ENCODE data around the gene DNAI1. TPM values are rescaled to one million over a fixed set of nuclear protein-coding genes. Genes with fewer than 3 reads are reported as not detected.

DNAI1 gene
- total RNA-seq, 2 donors from 2014 or later = not detected

DNA sequence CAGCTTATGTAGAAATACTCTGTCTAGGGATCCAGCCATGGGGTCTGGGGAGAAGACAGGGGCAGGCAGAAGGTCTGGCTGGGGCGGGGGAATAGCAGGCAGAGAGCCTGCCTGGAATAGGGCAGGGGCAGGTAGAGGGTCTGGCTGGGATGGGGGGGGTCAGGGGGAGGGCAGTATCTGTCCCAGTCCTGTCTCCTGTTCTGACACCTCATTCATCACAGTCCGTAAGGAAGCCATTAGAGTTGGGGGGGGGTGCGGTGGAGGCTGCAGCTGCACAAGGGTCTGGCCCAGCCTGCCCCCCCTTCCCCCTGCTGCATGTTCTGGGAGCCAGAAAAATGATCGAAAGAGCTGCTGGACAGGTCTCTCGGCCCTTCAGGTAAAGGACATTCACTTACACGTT lies 98.3 kb downstream of the DNAI1 start:
- Histone ChIP-seq H3K9me3 (no peaks in the 10 kb centered on the region), H3K27me3 (replicated peaks; ENCODE audit: insufficient read depth) (no peaks in the 10 kb centered on the region), H3K36me3 (no peaks in the 10 kb centered on the region), H3K4me3 (no peak overlapping the region), H3K4me1 (ENCODE audit: control insufficient read depth in 1 of 2, low read depth in 2 of 2) (peaks cover 0 to 18% of the 10 kb centered on the region in 2 donors), H3K27ac (no peak overlapping the region)
- DNase-seq (ENCODE audit: low spot score) (no peak), ATAC-seq (ENCODE audit: insufficient number of reproducible peaks, low FRiP score, low read depth) (no peak)
- TF ChIP-seq, protein P1, sequence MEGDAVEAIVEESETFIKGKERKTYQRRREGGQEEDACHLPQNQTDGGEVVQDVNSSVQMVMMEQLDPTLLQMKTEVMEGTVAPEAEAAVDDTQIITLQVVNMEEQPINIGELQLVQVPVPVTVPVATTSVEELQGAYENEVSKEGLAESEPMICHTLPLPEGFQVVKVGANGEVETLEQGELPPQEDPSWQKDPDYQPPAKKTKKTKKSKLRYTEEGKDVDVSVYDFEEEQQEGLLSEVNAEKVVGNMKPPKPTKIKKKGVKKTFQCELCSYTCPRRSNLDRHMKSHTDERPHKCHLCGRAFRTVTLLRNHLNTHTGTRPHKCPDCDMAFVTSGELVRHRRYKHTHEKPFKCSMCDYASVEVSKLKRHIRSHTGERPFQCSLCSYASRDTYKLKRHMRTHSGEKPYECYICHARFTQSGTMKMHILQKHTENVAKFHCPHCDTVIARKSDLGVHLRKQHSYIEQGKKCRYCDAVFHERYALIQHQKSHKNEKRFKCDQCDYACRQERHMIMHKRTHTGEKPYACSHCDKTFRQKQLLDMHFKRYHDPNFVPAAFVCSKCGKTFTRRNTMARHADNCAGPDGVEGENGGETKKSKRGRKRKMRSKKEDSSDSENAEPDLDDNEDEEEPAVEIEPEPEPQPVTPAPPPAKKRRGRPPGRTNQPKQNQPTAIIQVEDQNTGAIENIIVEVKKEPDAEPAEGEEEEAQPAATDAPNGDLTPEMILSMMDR (IDR thresholded peaks at IDR 0.05) = no peak

DNA sequence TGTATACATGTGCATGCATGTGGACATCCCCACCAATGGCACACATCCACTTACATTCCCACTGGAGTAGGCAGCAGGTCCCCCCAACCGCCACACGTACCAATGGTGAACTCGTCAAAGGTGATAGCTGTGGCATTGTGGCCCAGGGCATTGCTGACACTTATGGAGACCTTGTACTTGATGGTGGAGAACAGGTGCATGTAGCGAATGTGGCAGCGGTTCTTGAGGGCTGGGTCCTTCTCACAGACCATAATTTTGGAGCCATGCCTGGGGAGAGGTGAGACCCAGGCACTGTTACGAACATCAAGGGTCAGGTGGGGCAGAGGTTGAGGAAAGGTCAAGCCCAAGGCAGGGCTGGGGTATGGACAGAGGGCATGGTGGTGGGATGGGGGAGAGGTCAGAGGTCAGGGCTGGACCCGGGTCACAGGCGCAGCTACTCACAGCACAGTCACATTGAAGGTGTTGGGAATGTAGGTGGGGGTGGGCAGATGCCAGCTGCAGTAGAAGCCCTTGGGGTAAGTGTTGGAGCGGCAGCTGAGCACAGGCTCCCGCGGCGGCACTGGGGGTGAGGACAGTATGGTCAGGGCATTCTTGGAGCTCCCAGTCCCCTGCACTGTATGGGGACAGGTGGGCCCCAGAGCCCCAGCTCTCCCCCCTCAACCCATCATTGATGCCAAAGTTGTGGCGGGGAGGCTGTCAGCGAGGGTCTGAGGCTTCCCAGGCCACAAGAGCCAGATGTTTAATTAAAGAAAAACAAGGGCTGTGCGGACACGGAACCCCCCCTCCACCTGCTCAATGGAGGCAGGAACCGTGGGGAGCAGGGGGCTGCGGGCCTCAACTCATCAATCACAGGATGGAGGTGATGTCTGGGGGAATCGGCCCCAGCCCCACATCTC lies 99.1 kb downstream of the DNAI1 start:
- DNase-seq (ENCODE audit: low spot score) = no peak
- Histone ChIP-seq H3K27me3 (replicated peaks; ENCODE audit: insufficient read depth) (no peaks in the 10 kb centered on the region), H3K4me3 (no peak overlapping the region), H3K36me3 (no peaks in the 10 kb centered on the region), H3K27ac (no peak overlapping the region), H3K9me3 (no peaks in the 10 kb centered on the region), H3K4me1 (ENCODE audit: control insufficient read depth in 1 of 2, low read depth in 2 of 2) (peaks cover 0 to 18% of the 10 kb centered on the region in 2 donors)
- no peak for ATAC-seq (ENCODE audit: insufficient number of reproducible peaks, low FRiP score, low read depth)
- TF ChIP-seq, protein P1 (IDR thresholded peaks at IDR 0.05) = no peak

DNA sequence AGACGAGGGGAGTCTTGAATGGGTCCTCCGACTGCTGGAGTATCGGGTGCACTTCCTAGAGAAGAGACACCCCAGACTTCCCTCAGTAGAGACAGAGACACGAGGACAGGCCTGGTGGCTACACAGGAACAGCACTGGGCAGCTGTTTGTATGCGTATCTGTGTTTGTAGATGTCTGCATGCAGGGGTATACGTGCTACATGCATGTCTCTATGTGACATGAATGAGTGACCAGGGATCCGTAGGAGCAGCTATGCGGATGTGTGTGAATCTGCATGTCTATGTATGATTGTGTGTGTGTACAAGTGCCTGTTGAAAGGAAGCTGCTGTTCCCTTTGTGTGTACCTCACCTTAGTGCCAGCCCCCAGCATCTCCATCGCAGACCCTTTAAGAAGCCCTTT lies 99.8 kb downstream of the DNAI1 start:
- Histone ChIP-seq H3K27ac (no peak overlapping the region), H3K9me3 (no peaks in the 10 kb centered on the region), H3K27me3 (replicated peaks; ENCODE audit: insufficient read depth) (no peaks in the 10 kb centered on the region), H3K36me3 (no peaks in the 10 kb centered on the region), H3K4me1 (ENCODE audit: control insufficient read depth in 1 of 2, low read depth in 2 of 2) (peaks cover 0 to 18% of the 10 kb centered on the region in 2 donors), H3K4me3 (no peak overlapping the region)
- ATAC-seq (ENCODE audit: insufficient number of reproducible peaks, low FRiP score, low read depth) = no peak
- no peak for DNase-seq (ENCODE audit: low spot score)
- TF ChIP-seq, protein P1 (IDR thresholded peaks at IDR 0.05) = no peak

DNA sequence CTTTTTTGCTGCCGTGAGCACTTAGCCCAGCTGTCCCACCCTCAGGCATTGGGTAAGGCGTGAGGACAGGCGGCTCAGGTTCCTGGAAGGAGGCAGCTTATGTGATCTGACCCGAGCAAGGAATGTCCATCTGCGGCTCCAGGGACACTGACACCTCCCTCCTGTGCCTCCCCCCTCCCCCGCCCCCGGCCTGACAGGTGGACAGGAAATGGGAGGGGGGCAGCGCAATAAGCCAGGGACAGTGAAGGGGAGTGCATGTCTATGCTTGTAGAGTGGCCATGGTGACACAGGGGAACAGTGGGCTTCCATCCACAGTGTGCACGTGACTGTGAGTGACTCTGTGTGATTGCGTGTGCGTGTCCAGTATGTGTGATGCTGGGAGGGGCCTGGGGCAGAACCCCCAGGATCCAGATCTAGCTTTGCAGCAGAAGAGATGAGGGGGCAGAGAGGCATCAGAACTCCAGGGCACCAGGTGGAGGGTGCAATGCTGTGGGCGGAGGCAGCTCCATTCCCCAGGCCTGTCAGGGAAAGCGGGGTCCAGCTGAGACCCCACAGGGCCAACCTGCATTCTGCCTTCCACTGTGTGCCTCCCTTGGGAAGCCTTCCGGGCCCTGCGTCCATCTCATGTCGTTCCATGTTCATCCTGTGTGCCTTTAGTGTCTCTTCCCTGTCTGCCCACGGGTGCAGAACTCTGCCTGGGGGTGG lies 100.5 kb downstream of the DNAI1 start:
- Histone ChIP-seq H3K27me3 (replicated peaks; ENCODE audit: insufficient read depth) (no peaks in the 10 kb centered on the region), H3K9me3 (no peaks in the 10 kb centered on the region), H3K36me3 (no peaks in the 10 kb centered on the region), H3K27ac (no peak overlapping the region), H3K4me3 (no peak overlapping the region), H3K4me1 (ENCODE audit: control insufficient read depth in 1 of 2, low read depth in 2 of 2) (peaks cover 0 to 18% of the 10 kb centered on the region in 2 donors)
- TF ChIP-seq, protein P1 (IDR thresholded peaks at IDR 0.05) = no peak
- DNase-seq (ENCODE audit: low spot score) (no peak), ATAC-seq (ENCODE audit: insufficient number of reproducible peaks, low FRiP score, low read depth) (no peak)
